HEK293T (cell line): Measurements from ENCODE around the gene P4HA2.
A peak's percentile ranks its signal among the peaks of the same experiment; 100 is the strongest.

Experiments used
- CTCF ChIA-PET: fragments of 350-600 bp; formaldehyde crosslinking; extraction: SDS; loops from one replicate; lab custom pipeline; 2021; ENCODE audit warnings: antibody characterized with exemption, inconsistent platforms; lab: Yijun Ruan, JAX
- POLR2A ChIA-PET: fragments of 350-600 bp; formaldehyde crosslinking; extraction: SDS; loops from one replicate; lab custom pipeline; 2020; ENCODE audit warnings: antibody characterized with exemption, inconsistent platforms; lab: Yijun Ruan, JAX
- DNase-seq: peaks from one replicate; pipeline ENCODE4 v3.0.0; 2012; ENCODE audit warnings: mixed read lengths; ENCODE audit errors: extremely low spot score
- ARNT ChIP-seq: fragments of 450-650 bp; IDR thresholded peaks from 2 replicates; pipeline ENCODE4 v1.6.1; 2017; ENCODE audit warnings: mild to moderate bottlenecking
- BHLHE40 ChIP-seq: fragments of 450-650 bp; IDR thresholded peaks from 2 replicates; pipeline ENCODE4 v1.6.1; 2016; ENCODE audit warnings: mild to moderate bottlenecking, moderate library complexity, borderline replicate concordance
- CTBP1 ChIP-seq: fragments of 450-650 bp; IDR thresholded peaks from 2 replicates; pipeline ENCODE4 v1.6.1; 2016; ENCODE audit warnings: borderline replicate concordance
- ELF4 ChIP-seq: fragments of 450-650 bp; IDR thresholded peaks from 2 replicates; pipeline ENCODE4 v1.6.1; 2017; ENCODE audit warnings: antibody characterized with exemption
- FOXA1 ChIP-seq: fragments of 450-650 bp; IDR thresholded peaks from 2 replicates; pipeline ENCODE4 v1.6.1; 2016; ENCODE audit warnings: mild to moderate bottlenecking
- FOXK2 ChIP-seq: fragments of 450-650 bp; IDR thresholded peaks from 2 replicates; pipeline ENCODE4 v1.6.1; 2016; ENCODE audit warnings: mild to moderate bottlenecking
- FOXM1 ChIP-seq: fragments of 450-650 bp; IDR thresholded peaks from 2 replicates; pipeline ENCODE4 v1.6.1; 2017; ENCODE audit warnings: mild to moderate bottlenecking, borderline replicate concordance
- HDGF ChIP-seq: fragments of 450-650 bp; IDR thresholded peaks from 2 replicates; pipeline ENCODE4 v1.6.1; 2017; ENCODE audit warnings: antibody characterized with exemption, borderline replicate concordance
- L3MBTL2 ChIP-seq: fragments of 450-650 bp; conservative IDR thresholded peaks from 2 replicates; pipeline ENCODE4 v1.6.1; 2016; ENCODE audit warnings: mild to moderate bottlenecking
- LEF1 ChIP-seq: fragments of 450-650 bp; IDR thresholded peaks from 2 replicates; pipeline ENCODE4 v1.6.1; 2017; ENCODE audit warnings: mild to moderate bottlenecking, borderline replicate concordance
- NFRKB ChIP-seq: fragments of 450-650 bp; IDR thresholded peaks from 2 replicates; pipeline ENCODE4 v1.6.1; 2016; ENCODE audit warnings: mild to moderate bottlenecking, moderate library complexity
- PKNOX1 ChIP-seq: fragments of 450-650 bp; IDR thresholded peaks from 2 replicates; pipeline ENCODE4 v1.6.1; 2016
- SP1 ChIP-seq: fragments of 450-650 bp; IDR thresholded peaks from 2 replicates; pipeline ENCODE4 v1.6.1; 2017
- SUZ12 ChIP-seq: fragments of 450-650 bp; IDR thresholded peaks from 2 replicates; pipeline ENCODE4 v1.6.1; 2016; ENCODE audit warnings: mild to moderate bottlenecking
- TARDBP ChIP-seq: fragments of 450-650 bp; IDR thresholded peaks from 2 replicates; pipeline ENCODE4 v1.6.1; 2016
- ZNF384 ChIP-seq: fragments of 450-650 bp; IDR thresholded peaks from 2 replicates; pipeline ENCODE4 v1.6.1; 2016

P4HA2 gene

GRCh38 chr5:132239776-132240175, 12.1 kb upstream of the P4HA2 start:
- CTCF ChIA-PET = interaction anchor here (2.1 to 3.5 kb wide), 3 partner anchors 14 to 261 kb away, joined by 14 to 30 read pairs (median 18); partner anchors contain the start of genes P4HA2 and SLC22A4

GRCh38 chr5:132238901-132239500, 11.3 kb upstream of the P4HA2 start:
- DNase-seq = no peak
- ChIA-PET POLR2A (interaction anchor here (2.1 to 2.5 kb wide), 2 partner anchors 11 to 55 kb away, joined by 12 to 14 read pairs; partner anchors contain the start of genes P4HA2 and SLC22A4), CTCF (interaction anchor here (0.6 to 3.5 kb wide), 17 partner anchors 8 to 292 kb away, joined by 3 to 30 read pairs (median 6); partner anchors contain the start of genes P4HA2, SLC22A4 and SLC22A5)
- TF ChIP-seq BHLHE40 = no peak
- TF ChIP-seq FOXK2 = no peak
- TF ChIP-seq SP1 = no peak
- TF ChIP-seq ARNT = no peak
- TF ChIP-seq TARDBP = no peak
- no peak for TF ChIP-seq PKNOX1
- TF ChIP-seq CTBP1 = no peak
- no peak for TF ChIP-seq LEF1
- TF ChIP-seq NFRKB = no peak
- TF ChIP-seq ZNF384 = no peak
- TF ChIP-seq HDGF = no peak
- no peak for TF ChIP-seq FOXM1
- TF ChIP-seq ELF4 = no peak
- no peak for TF ChIP-seq L3MBTL2
- no peak for TF ChIP-seq FOXA1
- no peak for TF ChIP-seq SUZ12

More at GRCh38 chr5:132239776-132240175, 12.1 kb upstream of the P4HA2 start:
- no peak for TF ChIP-seq BHLHE40
- TF ChIP-seq L3MBTL2 = no peak
- TF ChIP-seq CTBP1 = no peak
- TF ChIP-seq SP1 = no peak
- TF ChIP-seq SUZ12 = no peak
- TF ChIP-seq NFRKB = no peak
- TF ChIP-seq LEF1 = no peak
- TF ChIP-seq FOXM1 = no peak
- no peak for TF ChIP-seq ELF4
- no peak for TF ChIP-seq TARDBP
- TF ChIP-seq FOXK2 = no peak
- no peak for TF ChIP-seq PKNOX1
- no peak for TF ChIP-seq HDGF
- no peak for TF ChIP-seq FOXA1
- TF ChIP-seq ARNT = no peak
- TF ChIP-seq ZNF384 = no peak
- no peak for DNase-seq
- POLR2A ChIA-PET = interaction anchor here (0.6 to 2.5 kb wide), 2 partner anchors 12 to 54 kb away, joined by 3 to 14 read pairs; partner anchors contain the start of gene P4HA2

GRCh38 chr5:132238169-132238744, 10.6 kb upstream of the P4HA2 start:
- CTCF ChIA-PET = interaction anchor here (0.6 to 3.5 kb wide), 26 partner anchors 9 to 582 kb away, joined by 3 to 30 read pairs (median 5); partner anchors contain the start of genes P4HA2, PDLIM4, SLC22A4 and SLC22A5
- TF ChIP-seq L3MBTL2 = no peak
- TF ChIP-seq ELF4 = no peak
- no peak for TF ChIP-seq FOXK2
- peak; percentile 68 for DNase-seq
- POLR2A ChIA-PET = interaction anchor here (0.9 to 2.5 kb wide), 3 partner anchors 11 to 55 kb away, joined by 4 to 14 read pairs (median 12); partner anchors contain the start of genes P4HA2 and SLC22A4

GRCh38 chr5:132237670-132238069, 10.0 kb upstream of the P4HA2 start:
- DNase-seq = no peak
- ChIA-PET CTCF (interaction anchor here (0.6 to 3.5 kb wide), 25 partner anchors 9 to 582 kb away, joined by 3 to 30 read pairs (median 5); partner anchors contain the start of genes P4HA2, PDLIM4, SLC22A4 and SLC22A5), POLR2A (interaction anchor here (0.9 to 2.5 kb wide), 3 partner anchors 10 to 56 kb away, joined by 4 to 14 read pairs (median 12); partner anchors contain the start of genes P4HA2 and SLC22A4)
- TF ChIP-seq SP1 (no peak), NFRKB (no peak), BHLHE40 (no peak), TARDBP (no peak), PKNOX1 (no peak), L3MBTL2 (no peak), FOXM1 (no peak), CTBP1 (no peak), FOXA1 (no peak), ZNF384 (no peak)

- POLR2A ChIA-PET = interaction anchor here (2.1 kb wide), 1 partner anchor 56 kb away, joined by 12 read pairs; the partner anchor contains the start of gene SLC22A4
These were observed 9.5 kb upstream of the P4HA2 start for GRCh38 chr5:132237141-132237540.

GRCh38 chr5:132235340-132235739, 7.7 kb upstream of the P4HA2 start:
- ChIA-PET POLR2A (no interaction called here), CTCF (no interaction called here)
- no peak for DNase-seq
- TF ChIP-seq HDGF = no peak
- TF ChIP-seq L3MBTL2 = no peak
- TF ChIP-seq BHLHE40 = no peak
- no peak for TF ChIP-seq PKNOX1
- no peak for TF ChIP-seq FOXA1
- no peak for TF ChIP-seq NFRKB
- TF ChIP-seq TARDBP = no peak
- no peak for TF ChIP-seq CTBP1
- TF ChIP-seq ZNF384 = no peak
- TF ChIP-seq ARNT = no peak
- no peak for TF ChIP-seq SP1
- no peak for TF ChIP-seq SUZ12

More at GRCh38 chr5:132237141-132237540, 9.5 kb upstream of the P4HA2 start:
- no peak for DNase-seq
- TF ChIP-seq BHLHE40 (no peak), SUZ12 (no peak)
- CTCF ChIA-PET = interaction anchor here (1.0 to 3.5 kb wide), 8 partner anchors 8 to 583 kb away, joined by 3 to 30 read pairs (median 9); partner anchors contain the start of gene P4HA2
